ENCODE measurements around the gene TMEM40.
"Not testable (repeated sequence)": the region's sequence is repeated elsewhere in the genome, so short reads cannot be mapped to it uniquely, and the experiment has no call there.

Gene TMEM40

GRCh38 chr3:12787346-12787745, 28.3 kb upstream of the TMEM40 start:
- TF ChIP-seq CTCF (IDR thresholded peaks at IDR 0.05; ENCODE audit: low read length, missing control alignments) = peak; percentile 57
- DNase-seq (ENCODE audit: low read depth) = peak; percentile 59

GRCh38 chr3:12785096-12785495, 26.0 kb upstream of the TMEM40 start:
- TF ChIP-seq CTCF (IDR thresholded peaks at IDR 0.05; ENCODE audit: low read length, missing control alignments) = no peak
- no peak overlapping the region for H3K4me3 ChIP-seq (replicated peaks; ENCODE audit: low read depth, low read length)
- no peak for DNase-seq (ENCODE audit: low read depth)

More at GRCh38 chr3:12787346-12787745, 28.3 kb upstream of the TMEM40 start:
- H3K4me3 ChIP-seq (replicated peaks; ENCODE audit: low read depth, low read length) = not testable (repeated sequence)

GRCh38 chr3:12782172-12782815, 23.2 kb upstream of the TMEM40 start:
- no peak overlapping the region for H3K4me3 ChIP-seq (replicated peaks; ENCODE audit: low read depth, low read length)
- peak; percentile 46 for DNase-seq (ENCODE audit: low read depth)
- TF ChIP-seq CTCF (IDR thresholded peaks at IDR 0.05; ENCODE audit: low read length, missing control alignments) = no peak

- no peak overlapping the region for H3K4me3 ChIP-seq (replicated peaks; ENCODE audit: low read depth, low read length)
- DNase-seq (ENCODE audit: low read depth) = no peak
- TF ChIP-seq CTCF (IDR thresholded peaks at IDR 0.05; ENCODE audit: low read length, missing control alignments) = no peak
These were observed 21.7 kb upstream of the TMEM40 start for GRCh38 chr3:12780751-12781150.

- no peak overlapping the region for H3K4me3 ChIP-seq (replicated peaks; ENCODE audit: low read depth, low read length)
- DNase-seq (ENCODE audit: low read depth) = no peak
- TF ChIP-seq CTCF (IDR thresholded peaks at IDR 0.05; ENCODE audit: low read length, missing control alignments) = no peak
These were observed 18.1 kb upstream of the TMEM40 start for GRCh38 chr3:12777171-12777570.

DNA sequence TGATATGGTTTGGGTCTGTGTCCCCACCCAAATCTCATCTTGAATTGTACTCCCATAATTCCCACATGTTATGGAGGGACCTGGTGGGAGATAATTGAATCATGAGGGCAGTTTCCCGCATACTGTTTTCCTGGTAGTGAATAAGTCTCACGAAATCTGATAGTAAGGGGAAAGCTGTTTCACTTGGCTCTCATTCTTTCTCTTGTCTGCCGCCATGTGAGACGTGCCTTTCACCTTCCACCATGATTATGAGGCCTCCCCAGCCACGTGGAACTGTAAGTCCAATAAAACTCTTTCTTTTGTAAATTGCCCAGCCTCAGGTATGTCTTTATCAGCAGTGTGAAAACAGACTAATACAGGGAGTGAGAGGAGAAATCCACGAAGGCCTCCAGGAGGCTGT, 16.9 kb upstream of the TMEM40 start:
- not testable (repeated sequence) for DNase-seq (ENCODE audit: low read depth); H3K4me3 ChIP-seq (replicated peaks; ENCODE audit: low read depth, low read length)

DNA sequence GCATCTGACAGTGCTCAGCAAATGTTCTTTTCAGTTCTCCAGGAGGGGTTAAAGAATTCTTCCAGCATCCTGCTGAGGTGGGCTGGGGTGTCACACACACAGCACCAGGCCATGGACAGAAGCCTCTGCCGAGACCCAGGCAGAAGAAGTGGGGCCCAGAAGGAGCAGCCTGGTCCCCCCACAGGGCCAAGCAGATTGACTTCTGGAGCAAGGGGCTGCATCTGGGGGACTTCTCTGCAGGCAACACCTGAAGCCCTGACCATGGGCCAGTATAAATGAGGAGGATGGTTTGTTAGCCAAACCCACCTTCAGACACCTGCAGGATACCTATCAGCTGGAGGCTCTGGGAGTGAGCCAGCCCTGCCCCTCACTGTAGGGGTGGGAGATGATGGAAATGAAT, 16.2 kb upstream of the TMEM40 start:
- no peak for DNase-seq (ENCODE audit: low read depth)
- TF ChIP-seq CTCF (IDR thresholded peaks at IDR 0.05; ENCODE audit: low read length, missing control alignments) = no peak

More for the DNA sequence above, 16.2 kb upstream of the TMEM40 start:
- H3K4me3 ChIP-seq (replicated peaks; ENCODE audit: low read depth, low read length) = no peak overlapping the region

Measured in fibroblast of pulmonary artery (primary cell).